Duodenal mucosa (tissue), 2 donors: ENCODE measurements around the gene PTPN9.
"Not testable (repeated sequence)": the region's sequence is repeated elsewhere in the genome, so short reads cannot be mapped to it uniquely, and the experiment has no call there.

Source experiments
- H3K27ac ChIP-seq: one replicate; pipeline ENCODE4 v1.7.0; 2013; ENCODE audit warnings: low read depth, low read length
- H3K27me3 ChIP-seq, 2 donors: one replicate each; pipeline ENCODE4 v1.7.0; 2013; ENCODE audit warnings: low read length in 2 of 2, control low read depth in 1 of 2; ENCODE audit not compliant: insufficient read depth in 2 of 2, control insufficient read depth in 1 of 2
- H3K36me3 ChIP-seq, 2 donors: one replicate each; pipeline ENCODE4 v1.7.0; 2013; ENCODE audit warnings: low read length in 2 of 2, control low read depth in 1 of 2; ENCODE audit not compliant: insufficient read depth in 2 of 2, control insufficient read depth in 1 of 2
- H3K4me1 ChIP-seq, 2 donors: one replicate each; pipeline ENCODE4 v1.7.0; 2013; ENCODE audit warnings: low read length in 2 of 2, control low read depth in 1 of 2; ENCODE audit not compliant: insufficient read depth in 2 of 2, control insufficient read depth in 1 of 2
- H3K4me3 ChIP-seq, 2 donors: one replicate each; pipeline ENCODE4 v1.7.0; 2013; ENCODE audit warnings: low read length in 2 of 2, low read depth in 1 of 2
- H3K9ac ChIP-seq, 2 donors: one replicate each; pipeline ENCODE4 v1.7.0; 2013; ENCODE audit warnings: low read length in 2 of 2, low read depth in 1 of 2
- H3K9me3 ChIP-seq, 2 donors: one replicate each; pipeline ENCODE4 v1.7.0; 2013; ENCODE audit warnings: low read length in 2 of 2, control low read depth in 1 of 2; ENCODE audit not compliant: control insufficient read depth in 1 of 2

The PTPN9 gene

DNA sequence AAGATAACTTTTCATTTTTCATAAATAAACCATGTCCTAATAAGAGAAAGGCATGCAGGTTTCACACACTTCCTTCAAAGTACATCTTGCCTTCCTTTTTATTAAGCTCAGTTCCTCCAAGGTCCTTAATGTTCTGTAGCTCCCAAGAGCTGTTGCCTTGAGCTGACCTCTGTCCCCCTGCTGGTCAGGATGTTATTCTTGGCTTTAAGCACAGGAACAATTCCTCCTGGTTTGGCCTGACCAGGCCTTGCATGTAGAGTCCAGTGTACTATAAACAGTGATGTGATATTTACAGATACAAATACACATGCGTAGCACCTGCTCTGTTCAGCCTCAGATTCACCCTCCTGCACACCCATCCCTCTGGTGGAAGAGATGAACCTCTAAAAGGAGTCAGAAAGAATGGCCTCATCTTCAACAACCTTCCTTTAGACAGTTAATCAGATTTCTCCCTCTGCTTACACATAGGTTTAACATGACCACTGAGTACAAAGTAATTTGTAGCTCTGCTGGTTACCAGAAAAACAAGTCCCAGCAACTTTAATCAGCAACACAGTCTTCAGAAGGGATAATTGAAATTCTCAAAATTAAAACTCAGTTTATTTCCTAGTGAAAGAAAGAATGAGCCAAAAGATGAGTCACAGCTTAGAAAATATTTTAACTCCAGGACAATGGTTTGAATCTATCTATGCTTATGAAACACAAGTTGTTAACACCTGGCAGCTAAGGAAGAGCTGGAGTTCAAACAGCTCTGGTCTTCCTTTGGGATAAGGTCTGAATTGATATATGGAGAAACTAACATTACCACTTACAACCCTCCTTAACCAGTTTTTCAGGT lies 46.5 kb downstream of the PTPN9 start:
- no peaks in the 10 kb centered on the region for H3K36me3 ChIP-seq
- H3K4me3 ChIP-seq, result no peak overlapping the region
- no peak overlapping the region for H3K9ac ChIP-seq
- H3K4me1 ChIP-seq, result peaks cover 8 to 13% of the 10 kb centered on the region in 2 donors
- H3K27me3 ChIP-seq, result no peaks in the 10 kb centered on the region
- H3K9me3 ChIP-seq, result no peaks in the 10 kb centered on the region
- peak overlapping the region; percentile 26 for H3K27ac ChIP-seq

DNA sequence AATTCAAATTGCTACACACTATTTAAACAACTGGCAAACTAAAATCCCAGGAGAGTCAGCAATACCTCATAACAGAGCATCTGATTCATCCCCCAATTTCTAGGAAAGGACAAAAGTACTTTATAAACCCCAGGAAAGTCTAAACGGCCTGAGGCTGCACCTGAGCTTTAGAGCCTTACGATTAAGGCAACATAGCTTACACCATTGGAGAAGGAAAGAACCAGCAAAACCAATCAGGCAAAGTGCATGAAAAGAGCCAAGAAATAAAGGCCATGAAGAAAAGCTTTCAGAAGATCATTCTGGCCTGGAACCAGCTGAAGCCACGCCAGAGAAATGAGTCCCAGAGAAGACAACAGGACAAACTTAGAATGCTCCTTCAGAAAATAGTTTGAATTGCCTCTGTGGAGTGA lies 48.1 kb downstream of the PTPN9 start:
- Histone ChIP-seq H3K27ac (no peak overlapping the region), H3K9ac (no peak overlapping the region), H3K27me3 (no peaks in the 10 kb centered on the region), H3K36me3 (peaks cover 8 to 9% of the 10 kb centered on the region in 2 donors), H3K4me1 (peaks cover 8 to 13% of the 10 kb centered on the region in 2 donors), H3K9me3 (no peaks in the 10 kb centered on the region), H3K4me3 (no peak overlapping the region)

DNA sequence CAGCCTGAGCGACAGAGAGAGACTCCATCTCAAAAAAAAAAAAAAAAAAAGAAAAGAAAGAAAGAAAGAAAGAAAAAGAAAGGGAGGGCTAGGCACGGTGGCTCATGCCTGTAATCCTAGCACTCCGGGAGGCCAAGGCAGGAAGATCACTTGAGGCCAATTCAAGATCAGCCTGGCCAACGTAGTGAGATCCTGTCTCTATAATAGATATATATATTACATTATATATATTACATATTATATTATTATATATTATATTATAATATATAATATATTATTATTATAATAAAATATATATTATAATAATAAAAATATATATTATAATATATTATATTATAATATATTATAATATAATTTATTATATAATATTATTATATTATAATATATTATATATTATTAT lies 48.9 kb downstream of the PTPN9 start:
- Histone ChIP-seq H3K36me3 (peaks cover 8 to 9% of the 10 kb centered on the region in 2 donors), H3K9me3 (no peaks in the 10 kb centered on the region), H3K9ac (no peak overlapping the region), H3K27ac (no peak overlapping the region), H3K4me1 (peaks cover 8 to 13% of the 10 kb centered on the region in 2 donors), H3K4me3 (no peak overlapping the region), H3K27me3 (no peaks in the 10 kb centered on the region)

DNA sequence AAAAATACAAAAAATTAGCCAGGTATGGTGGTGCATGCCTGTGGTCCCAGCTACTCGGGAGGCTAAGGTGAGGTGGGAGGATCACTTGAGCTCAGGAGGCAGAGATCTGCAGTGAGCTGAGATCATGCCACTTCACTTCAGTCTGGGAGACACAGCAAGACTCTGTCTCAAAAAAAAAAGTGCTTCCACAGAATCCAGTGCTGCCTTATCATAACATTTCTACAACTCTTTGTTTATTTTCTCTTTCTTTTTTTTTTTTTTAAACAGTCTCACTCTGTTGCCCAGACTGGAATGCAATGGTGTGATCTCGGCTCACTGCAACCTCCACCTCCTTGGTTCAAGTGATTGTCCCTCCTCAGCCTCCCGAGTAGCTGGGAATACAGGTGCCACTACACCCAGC lies 53.4 kb downstream of the PTPN9 start:
- not testable (repeated sequence) for H3K9ac ChIP-seq, H3K27me3 ChIP-seq, H3K27ac ChIP-seq, H3K4me3 ChIP-seq, H3K9me3 ChIP-seq, H3K4me1 ChIP-seq
- H3K36me3 ChIP-seq, result peaks cover 23 to 35% of the 10 kb centered on the region in 2 donors

DNA sequence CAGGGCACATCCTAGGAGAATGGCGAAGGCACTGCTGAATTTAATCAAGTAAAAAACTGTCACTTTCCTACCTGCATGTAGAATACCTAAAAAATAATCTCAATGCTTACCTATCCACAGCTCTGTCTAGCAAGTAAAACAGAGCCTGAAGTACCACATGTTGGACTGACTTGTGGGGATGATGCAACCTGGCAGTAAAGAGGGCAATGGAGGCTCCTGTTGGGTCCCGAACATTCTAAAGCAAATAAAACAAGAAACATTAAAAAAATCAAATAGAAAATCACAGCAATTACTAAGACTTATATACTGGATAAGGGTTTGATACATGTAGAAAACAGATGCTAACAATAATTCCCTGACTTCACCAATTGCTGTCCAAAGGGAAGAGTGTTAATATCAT lies 56.1 kb downstream of the PTPN9 start:
- Histone ChIP-seq H3K27me3 (no peaks in the 10 kb centered on the region), H3K4me3 (no peak overlapping the region), H3K36me3 (peaks cover 26 to 56% of the 10 kb centered on the region in 2 donors), H3K4me1 (no peaks in the 10 kb centered on the region), H3K27ac (no peak overlapping the region), H3K9ac (no peak overlapping the region), H3K9me3 (no peaks in the 10 kb centered on the region)

DNA sequence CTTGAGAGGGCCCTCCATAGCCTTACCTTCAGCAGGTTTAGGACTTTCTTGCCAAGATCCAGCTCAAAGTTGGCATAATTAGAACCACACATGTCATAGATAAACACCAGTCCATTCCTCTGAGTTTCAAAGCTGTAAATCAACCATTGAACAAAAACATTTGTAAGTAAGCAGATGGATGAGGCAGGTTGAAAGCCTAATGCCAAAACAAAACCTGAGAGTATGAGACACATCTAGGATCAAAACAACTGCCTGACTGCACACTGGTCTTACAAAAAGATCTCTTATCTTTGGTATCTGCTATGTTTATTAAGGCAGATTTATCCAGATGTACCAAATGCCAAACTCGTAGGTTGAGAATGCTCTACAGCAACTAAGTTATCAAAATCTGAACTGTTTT lies 61.9 kb downstream of the PTPN9 start:
- Histone ChIP-seq H3K27ac (no peak overlapping the region), H3K27me3 (no peaks in the 10 kb centered on the region), H3K4me1 (peaks cover 0 to 5% of the 10 kb centered on the region in 2 donors), H3K9me3 (no peaks in the 10 kb centered on the region), H3K9ac (no peak overlapping the region), H3K4me3 (no peak overlapping the region), H3K36me3 (peaks cover 15 to 61% of the 10 kb centered on the region in 2 donors)

DNA sequence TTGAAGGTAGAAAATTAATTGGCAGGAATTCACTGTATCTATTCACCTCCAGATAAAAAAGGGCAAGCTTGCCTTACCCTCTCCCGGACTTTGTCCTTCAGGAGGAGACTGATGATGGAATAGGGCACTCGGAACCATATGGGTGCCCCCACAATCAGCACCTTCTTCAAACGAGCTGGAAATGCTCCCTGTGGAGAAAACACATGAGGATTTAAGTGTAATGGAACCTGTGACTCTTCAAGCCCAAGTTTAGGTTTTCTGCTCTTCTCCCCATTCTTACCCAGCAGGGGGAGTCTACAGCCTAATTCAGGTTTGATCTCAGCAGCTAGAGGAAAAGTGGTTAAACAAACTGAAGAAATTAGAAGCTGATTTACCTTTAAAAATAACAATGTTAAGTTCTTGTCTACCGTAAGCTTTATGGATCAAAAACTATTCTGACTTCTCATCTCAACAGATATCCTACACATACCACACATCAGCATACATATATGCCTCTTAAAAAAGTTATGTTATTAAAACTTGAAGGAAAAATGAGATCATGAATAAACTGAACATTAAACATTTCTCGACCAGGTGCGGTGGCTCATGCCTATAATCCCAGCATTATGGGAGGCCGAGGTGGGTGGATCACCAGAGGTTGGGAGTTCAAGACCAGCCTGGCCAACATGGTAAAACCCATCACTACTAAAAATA lies 70.1 kb downstream of the PTPN9 start:
- H3K4me1 ChIP-seq, result peaks cover 6 to 14% of the 10 kb centered on the region in 2 donors
- no peaks in the 10 kb centered on the region for H3K27me3 ChIP-seq
- H3K9me3 ChIP-seq, result no peaks in the 10 kb centered on the region
- H3K27ac ChIP-seq, result no peak overlapping the region
- H3K36me3 ChIP-seq, result peaks cover 12 to 40% of the 10 kb centered on the region in 2 donors
- H3K4me3 ChIP-seq, result no peak overlapping the region
- H3K9ac ChIP-seq, result no peak overlapping the region

DNA sequence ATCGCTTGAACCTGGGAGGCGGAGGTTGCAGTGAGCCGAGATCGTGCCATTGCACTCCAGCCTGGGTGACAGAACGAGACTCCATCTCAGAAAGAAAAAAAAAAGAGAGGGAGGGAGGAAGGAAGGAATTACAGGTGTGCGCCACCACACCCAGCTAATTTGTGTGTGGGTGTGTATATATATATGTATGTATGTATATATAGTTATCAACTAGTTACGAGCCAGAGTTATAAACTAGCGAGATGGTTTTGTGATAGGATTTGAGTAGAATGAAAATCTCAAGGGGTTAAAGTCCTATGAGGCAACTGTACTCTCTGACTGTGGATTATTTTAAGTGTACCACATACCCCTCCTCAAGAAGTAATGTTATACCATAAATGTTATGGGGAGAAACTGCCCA lies 76.8 kb downstream of the PTPN9 start:
- H3K36me3 ChIP-seq, result peaks cover 12 to 26% of the 10 kb centered on the region in 2 donors
- H3K27ac ChIP-seq, result no peak overlapping the region
- H3K27me3 ChIP-seq, result no peaks in the 10 kb centered on the region
- H3K4me3 ChIP-seq, result no peak overlapping the region
- H3K9me3 ChIP-seq, result no peaks in the 10 kb centered on the region
- no peak overlapping the region for H3K9ac ChIP-seq
- no peaks in the 10 kb centered on the region for H3K4me1 ChIP-seq

DNA sequence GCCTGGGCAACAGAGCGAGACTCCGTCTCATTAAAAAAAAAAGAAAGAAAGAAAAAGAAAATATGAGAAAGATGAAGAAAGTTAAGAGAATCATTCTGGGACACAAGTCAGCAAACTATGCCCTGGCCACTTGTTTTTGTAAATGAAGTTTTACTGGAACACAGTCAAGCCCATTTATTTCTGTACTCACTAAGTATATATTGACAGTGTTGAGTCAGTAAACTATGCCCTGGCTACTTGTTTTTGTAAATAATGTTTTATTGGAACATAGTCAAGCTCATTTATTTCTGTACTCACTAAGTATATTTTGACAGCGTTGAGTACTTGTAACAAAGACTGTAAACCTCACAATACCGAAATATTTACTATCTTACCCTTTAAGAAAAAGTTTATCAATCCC lies 85.4 kb downstream of the PTPN9 start:
- Histone ChIP-seq H3K4me3 (no peak overlapping the region), H3K36me3 (peaks cover 7 to 26% of the 10 kb centered on the region in 2 donors), H3K4me1 (no peaks in the 10 kb centered on the region), H3K27me3 (no peaks in the 10 kb centered on the region), H3K9ac (no peak overlapping the region), H3K9me3 (no peaks in the 10 kb centered on the region), H3K27ac (no peak overlapping the region)

DNA sequence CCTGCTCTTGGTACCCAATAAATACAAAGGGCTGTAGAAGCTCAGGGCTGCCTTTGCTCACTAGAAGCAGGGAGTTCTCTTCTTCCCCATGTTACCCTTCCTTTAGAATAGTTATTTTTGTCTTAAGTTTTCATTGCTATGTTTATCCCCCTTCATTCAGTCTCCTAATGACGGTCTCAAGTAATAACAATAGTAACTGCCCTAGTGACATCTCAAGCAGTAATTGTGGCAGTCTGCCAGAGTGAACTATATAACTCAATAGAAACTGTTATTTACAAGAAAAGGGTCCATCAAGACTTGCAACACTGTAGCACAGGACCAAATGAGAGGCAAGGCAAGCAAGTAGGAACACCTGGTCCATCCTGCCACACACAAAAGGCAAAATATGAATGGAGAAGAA lies 95.2 kb downstream of the PTPN9 start:
- no peak overlapping the region for H3K27ac ChIP-seq
- no peaks in the 10 kb centered on the region for H3K4me1 ChIP-seq
- H3K9me3 ChIP-seq, result no peaks in the 10 kb centered on the region
- H3K9ac ChIP-seq, result no peak overlapping the region
- no peak overlapping the region for H3K4me3 ChIP-seq
- no peaks in the 10 kb centered on the region for H3K27me3 ChIP-seq
- peaks cover 7 to 24% of the 10 kb centered on the region in 2 donors for H3K36me3 ChIP-seq
